Smooth muscle cell (in vitro differentiated cells): ENCODE data around the gene MEAF6. TPM values are rescaled to one million over a fixed set of nuclear protein-coding genes. Genes with fewer than 3 reads are reported as not detected.
"Not testable (repeated sequence)": the region's sequence is repeated elsewhere in the genome, so short reads cannot be mapped to it uniquely, and the experiment has no call there.

Experiments
- DNase-seq: peaks from one replicate; lab custom pipeline; 2025; ENCODE audit not compliant: unreplicated experiment; lab: John Stamatoyannopoulos, UW
- H2AFZ ChIP-seq: fragments of 200-600 bp; sonication (generic); 2 replicates; pipeline ENCODE4 v1.6.0; 2016; ENCODE audit warnings: antibody characterized with exemption, low read depth, mild to moderate bottlenecking
- H3F3A ChIP-seq: fragments of 200-600 bp; sonication (generic); 2 replicates; pipeline ENCODE4 v1.6.0; 2017; ENCODE audit warnings: antibody characterized with exemption, low read depth
- H3K27ac ChIP-seq: fragments of 200-600 bp; sonication (generic); 2 replicates; pipeline ENCODE4 v1.5.1; 2016; ENCODE audit warnings: low read depth, mild to moderate bottlenecking
- H3K27me3 ChIP-seq: fragments of 200-600 bp; sonication (generic); 2 replicates; pipeline ENCODE4 v1.6.1; 2016; ENCODE audit warnings: low read depth, mild to moderate bottlenecking
- H3K36me3 ChIP-seq: fragments of 200-600 bp; sonication (generic); 2 replicates; pipeline ENCODE4 v1.5.1; 2016; ENCODE audit warnings: low read depth
- H3K4me1 ChIP-seq: fragments of 200-600 bp; sonication (generic); 2 replicates; pipeline ENCODE4 v1.5.1; 2016; ENCODE audit warnings: low read depth
- H3K4me2 ChIP-seq: fragments of 200-600 bp; sonication (generic); 2 replicates; pipeline ENCODE4 v1.6.0; 2016; ENCODE audit warnings: mild to moderate bottlenecking
- H3K4me3 ChIP-seq: fragments of 200-600 bp; sonication (generic); 2 replicates; pipeline ENCODE4 v1.5.1; 2016; ENCODE audit warnings: mild to moderate bottlenecking
- H3K79me2 ChIP-seq: fragments of 200-600 bp; sonication (generic); 2 replicates; pipeline ENCODE4 v1.6.0; 2016; ENCODE audit warnings: low read depth, mild to moderate bottlenecking
- H3K9ac ChIP-seq: fragments of 200-600 bp; sonication (generic); 2 replicates; pipeline ENCODE4 v1.6.0; 2016; ENCODE audit warnings: low read depth
- H3K9me3 ChIP-seq: fragments of 200-600 bp; sonication (generic); replicated peaks from 2 replicates; pipeline ENCODE4 v1.5.1; 2016; ENCODE audit warnings: low read depth
- H4K20me1 ChIP-seq: fragments of 200-600 bp; sonication (generic); 2 replicates; pipeline ENCODE4 v1.6.0; 2016; ENCODE audit warnings: low read depth
- WGBS: methylation state at CpG from one replicate; pipeline ENCODE4 v1.1.7; 2016; ENCODE audit warnings: low lambda C conversion rate; 5-methylcytosine and 5-hydroxymethylcytosine counted together
- polyA plus RNA-seq: library from polyadenylated mRNA; unstranded; fragments of >200 nt; fragmentation: Nextera tagmentation; extraction: Ambion mirVana; gene quantifications from 2 replicates; pipeline ENCODE4 v1.2.1, GENCODE V29; 2016
- total RNA-seq: library from RNA; depleted of rRNA; stranded (reverse); fragments of >200 nt; gene quantifications from 2 replicates; pipeline ENCODE4 v1.2.3, GENCODE V29; 2014
- TF ChIP-seq, protein P1 (sequence below): fragments of 200-600 bp; sonication (generic); IDR thresholded peaks from 2 replicates; pipeline ENCODE4 v1.5.1; 2017; ENCODE audit warnings: borderline replicate concordance, mild to moderate bottlenecking, antibody characterized with exemption; ENCODE audit not compliant: insufficient read depth, poor library complexity, severe bottlenecking

MEAF6 gene
- total and polyA plus RNA-seq, 2 experiments from 2014 or later: 58.8 to 87.6 TPM

DNA sequence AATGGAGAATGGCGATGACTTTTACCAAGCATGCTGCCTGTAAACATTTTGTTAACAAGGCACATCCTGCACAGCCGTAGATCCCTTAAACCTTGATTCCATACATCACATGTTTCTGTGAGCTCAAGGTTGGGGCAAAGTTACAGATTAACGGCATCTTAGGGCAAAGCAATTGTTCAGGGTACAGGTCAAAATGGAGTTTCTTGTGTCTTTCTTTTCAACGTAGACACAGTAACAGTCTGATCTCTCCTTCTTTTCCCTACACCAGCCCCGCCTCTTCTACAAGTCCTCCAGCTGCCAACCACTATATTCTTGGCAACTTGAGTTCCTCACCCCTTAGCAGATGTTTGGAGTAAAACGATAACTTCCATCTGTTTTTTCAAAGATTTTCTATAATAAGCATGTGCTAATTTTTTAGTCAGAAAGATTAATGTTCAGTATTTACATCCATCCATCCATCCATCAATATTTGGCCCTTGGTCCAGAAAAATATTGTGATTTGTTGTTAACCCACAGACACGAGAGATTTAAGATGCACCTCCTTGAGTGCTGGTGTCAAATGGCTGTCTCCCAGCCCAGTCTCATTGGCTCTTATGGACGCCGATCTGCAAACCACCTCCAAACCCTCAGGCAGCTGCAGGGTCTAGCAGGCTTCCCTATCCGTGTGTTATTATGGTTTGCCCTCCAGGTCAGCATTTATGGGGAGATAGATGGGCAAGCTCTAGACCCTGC, 46.0 kb upstream of the MEAF6 start:
- H3K79me2 ChIP-seq: no peaks in the 10 kb centered on the region
- H3K4me2 ChIP-seq: no peak overlapping the region
- H3K36me3 ChIP-seq: peaks cover 6% of the 10 kb centered on the region
- no peak overlapping the region for H3K27ac ChIP-seq
- no peak overlapping the region for H3K9ac ChIP-seq
- no peak for DNase-seq
- 89% methylated on average over 10 of the region's 10 CpGs for WGBS
- H4K20me1 ChIP-seq: no peaks in the 10 kb centered on the region
- no peak overlapping the region for H3K4me3 ChIP-seq
- H3F3A ChIP-seq: peaks cover 6% of the 10 kb centered on the region
- no peak overlapping the region for H2AFZ ChIP-seq
- peaks cover 2% of the 10 kb centered on the region for H3K4me1 ChIP-seq
- no peaks in the 10 kb centered on the region for H3K9me3 ChIP-seq
- TF ChIP-seq, protein P1, sequence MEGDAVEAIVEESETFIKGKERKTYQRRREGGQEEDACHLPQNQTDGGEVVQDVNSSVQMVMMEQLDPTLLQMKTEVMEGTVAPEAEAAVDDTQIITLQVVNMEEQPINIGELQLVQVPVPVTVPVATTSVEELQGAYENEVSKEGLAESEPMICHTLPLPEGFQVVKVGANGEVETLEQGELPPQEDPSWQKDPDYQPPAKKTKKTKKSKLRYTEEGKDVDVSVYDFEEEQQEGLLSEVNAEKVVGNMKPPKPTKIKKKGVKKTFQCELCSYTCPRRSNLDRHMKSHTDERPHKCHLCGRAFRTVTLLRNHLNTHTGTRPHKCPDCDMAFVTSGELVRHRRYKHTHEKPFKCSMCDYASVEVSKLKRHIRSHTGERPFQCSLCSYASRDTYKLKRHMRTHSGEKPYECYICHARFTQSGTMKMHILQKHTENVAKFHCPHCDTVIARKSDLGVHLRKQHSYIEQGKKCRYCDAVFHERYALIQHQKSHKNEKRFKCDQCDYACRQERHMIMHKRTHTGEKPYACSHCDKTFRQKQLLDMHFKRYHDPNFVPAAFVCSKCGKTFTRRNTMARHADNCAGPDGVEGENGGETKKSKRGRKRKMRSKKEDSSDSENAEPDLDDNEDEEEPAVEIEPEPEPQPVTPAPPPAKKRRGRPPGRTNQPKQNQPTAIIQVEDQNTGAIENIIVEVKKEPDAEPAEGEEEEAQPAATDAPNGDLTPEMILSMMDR: no peak
- no peaks in the 10 kb centered on the region for H3K27me3 ChIP-seq

DNA sequence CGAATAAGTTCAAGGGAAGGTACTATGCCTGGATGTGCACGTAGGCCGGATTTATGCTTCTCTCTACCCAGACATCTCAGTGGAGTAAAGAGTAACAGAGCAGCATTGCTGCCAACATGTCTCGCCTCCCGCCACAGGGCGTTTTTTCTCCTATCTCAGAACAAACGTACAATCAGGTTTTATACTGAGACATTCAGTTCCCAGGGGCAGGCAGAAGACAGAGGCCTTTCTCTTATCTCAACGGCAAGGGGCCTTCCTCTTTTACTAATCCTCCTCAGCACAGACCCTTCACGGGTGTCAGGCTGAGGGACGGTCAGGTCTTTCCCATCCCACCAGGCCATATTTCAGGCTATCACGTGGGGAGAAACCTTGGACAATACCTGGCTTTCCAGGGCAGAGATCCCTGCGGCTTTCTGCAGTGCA, 45.4 kb upstream of the MEAF6 start:
- H4K20me1 ChIP-seq, DNase-seq, H3K4me1 ChIP-seq, H3K4me2 ChIP-seq, H3K9ac ChIP-seq, H3K79me2 ChIP-seq, H3K4me3 ChIP-seq, H3K27me3 ChIP-seq, H2AFZ ChIP-seq, H3K27ac ChIP-seq, H3F3A ChIP-seq, H3K9me3 ChIP-seq, H3K36me3 ChIP-seq: not testable (repeated sequence)
- 64% methylated on average over 12 of the region's 12 CpGs for WGBS

DNA sequence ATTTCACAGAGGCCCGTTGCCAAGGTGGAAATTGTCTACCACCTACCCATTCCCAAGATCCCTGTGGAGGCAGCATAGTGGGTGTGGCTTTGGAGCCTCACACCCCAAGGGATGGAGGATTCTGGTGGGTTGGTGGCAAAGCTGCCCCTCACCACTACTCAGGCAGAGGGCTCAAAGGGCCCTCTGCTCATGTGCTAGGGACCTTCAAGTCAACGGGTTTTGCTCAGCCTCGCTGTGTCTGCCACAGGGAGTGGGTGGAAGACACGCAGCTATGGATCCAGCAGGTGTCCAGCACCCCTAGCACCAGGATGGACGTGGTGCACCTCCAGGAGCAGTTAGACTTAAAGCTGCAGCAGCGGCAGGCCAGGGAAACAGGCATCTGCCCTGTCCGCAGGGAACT, 44.5 kb upstream of the MEAF6 start:
- H3K27ac ChIP-seq: no peak overlapping the region
- peaks cover 6% of the 10 kb centered on the region for H3F3A ChIP-seq
- 92% methylated on average over 7 of the region's 7 CpGs for WGBS
- H3K9me3 ChIP-seq: no peaks in the 10 kb centered on the region
- no peak overlapping the region for H2AFZ ChIP-seq
- TF ChIP-seq, protein P1: no peak
- H3K4me2 ChIP-seq: no peak overlapping the region
- H3K9ac ChIP-seq: no peak overlapping the region
- H3K79me2 ChIP-seq: no peaks in the 10 kb centered on the region
- H3K4me1 ChIP-seq: peaks cover 2% of the 10 kb centered on the region
- H3K27me3 ChIP-seq: no peaks in the 10 kb centered on the region
- H3K4me3 ChIP-seq: no peak overlapping the region
- DNase-seq: no peak
- no peaks in the 10 kb centered on the region for H4K20me1 ChIP-seq
- no peaks in the 10 kb centered on the region for H3K36me3 ChIP-seq

DNA sequence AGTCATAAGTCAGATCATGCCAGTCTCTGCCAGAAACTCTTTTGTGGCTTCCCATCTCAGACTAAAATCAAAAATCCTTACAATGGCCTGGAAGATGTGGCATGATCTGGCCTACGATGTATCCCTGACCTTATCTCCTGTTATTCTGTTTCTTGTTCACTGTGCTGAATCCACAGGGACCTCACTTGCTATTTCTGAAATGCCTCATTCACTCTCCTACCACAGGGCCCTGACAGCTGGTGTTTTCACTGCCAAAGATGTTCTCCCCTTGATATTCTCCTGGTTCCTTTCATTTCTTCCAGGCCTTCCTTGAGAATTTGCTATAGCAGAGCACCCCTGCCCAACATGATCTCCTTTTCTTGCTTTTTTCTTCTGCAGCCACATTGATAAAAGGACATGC, 43.8 kb upstream of the MEAF6 start:
- no peak overlapping the region for H3K4me3 ChIP-seq
- peaks cover 3% of the 10 kb centered on the region for H3K4me1 ChIP-seq
- H3K9ac ChIP-seq: no peak overlapping the region
- H3K36me3 ChIP-seq: no peaks in the 10 kb centered on the region
- DNase-seq: no peak
- no peak overlapping the region for H3K4me2 ChIP-seq
- H3K79me2 ChIP-seq: peaks cover 6% of the 10 kb centered on the region
- peaks cover 1% of the 10 kb centered on the region for H4K20me1 ChIP-seq
- TF ChIP-seq, protein P1: no peak
- H2AFZ ChIP-seq: no peak overlapping the region
- H3K27me3 ChIP-seq: no peaks in the 10 kb centered on the region
- H3F3A ChIP-seq: peaks cover 6% of the 10 kb centered on the region
- H3K9me3 ChIP-seq: no peaks in the 10 kb centered on the region
- 84% methylated on average over 1 of the region's 1 CpG for WGBS
- no peak overlapping the region for H3K27ac ChIP-seq
